Activated naive CD8-positive, alpha-beta T cell (primary cell): ENCODE measurements around the gene UBR2.
"Not testable (repeated sequence)": the region's sequence is repeated elsewhere in the genome, so short reads cannot be mapped to it uniquely, and the experiment has no call there.

Experiments
- H3K27ac Mint-ChIP-seq: one replicate; pipeline ENCODE4 v1.8.0; 2021; ENCODE audit warnings: mixed read lengths
- H3K27me3 Mint-ChIP-seq: one replicate; pipeline ENCODE4 v1.8.0; 2021; ENCODE audit warnings: mixed read lengths
- H3K36me3 Mint-ChIP-seq: one replicate; pipeline ENCODE4 v1.8.0; 2021; ENCODE audit warnings: mixed read lengths
- H3K4me1 Mint-ChIP-seq: one replicate; pipeline ENCODE4 v1.8.0; 2021; ENCODE audit warnings: low read depth, mixed read lengths
- H3K4me3 Mint-ChIP-seq: one replicate; pipeline ENCODE4 v1.8.0; 2021; ENCODE audit warnings: mild to moderate bottlenecking, mixed read lengths
- H3K9me3 Mint-ChIP-seq: one replicate; pipeline ENCODE4 v1.8.0; 2021; ENCODE audit warnings: low read depth, mixed read lengths

UBR2 gene

GRCh38 chr6:42539135-42539534, 24.7 kb upstream of the UBR2 start:
- H3K27me3 Mint-ChIP-seq, result no peaks in the 10 kb centered on the region
- no peaks in the 10 kb centered on the region for H3K4me1 Mint-ChIP-seq
- no peak overlapping the region for H3K27ac Mint-ChIP-seq
- no peaks in the 10 kb centered on the region for H3K36me3 Mint-ChIP-seq
- no peaks in the 10 kb centered on the region for H3K9me3 Mint-ChIP-seq
- no peak overlapping the region for H3K4me3 Mint-ChIP-seq

- no peaks in the 10 kb centered on the region for H3K9me3 Mint-ChIP-seq
- peaks cover 2% of the 10 kb centered on the region for H3K27me3 Mint-ChIP-seq
- peaks cover 10% of the 10 kb centered on the region for H3K4me1 Mint-ChIP-seq
- no peak overlapping the region for H3K4me3 Mint-ChIP-seq
- no peak overlapping the region for H3K27ac Mint-ChIP-seq
- H3K36me3 Mint-ChIP-seq, result no peaks in the 10 kb centered on the region
Measured at GRCh38 chr6:42545226-42545773, 18.5 kb upstream of the UBR2 start.

GRCh38 chr6:42547407-42548329, 16.2 kb upstream of the UBR2 start:
- peaks cover 10% of the 10 kb centered on the region for H3K4me1 Mint-ChIP-seq
- H3K27me3 Mint-ChIP-seq, result peaks cover 6% of the 10 kb centered on the region
- H3K9me3 Mint-ChIP-seq, result no peaks in the 10 kb centered on the region
- H3K36me3 Mint-ChIP-seq, result no peaks in the 10 kb centered on the region
- H3K27ac Mint-ChIP-seq, result no peak overlapping the region
- peak overlapping the region; percentile 66 for H3K4me3 Mint-ChIP-seq

GRCh38 chr6:42550277-42550676, 13.6 kb upstream of the UBR2 start:
- H3K4me3 Mint-ChIP-seq, result no peak overlapping the region
- H3K4me1 Mint-ChIP-seq, result peaks cover 11% of the 10 kb centered on the region
- no peaks in the 10 kb centered on the region for H3K36me3 Mint-ChIP-seq
- H3K9me3 Mint-ChIP-seq, result no peaks in the 10 kb centered on the region
- peaks cover 9% of the 10 kb centered on the region for H3K27me3 Mint-ChIP-seq
- H3K27ac Mint-ChIP-seq, result no peak overlapping the region

GRCh38 chr6:42551217-42551616, 12.6 kb upstream of the UBR2 start:
- Mint-ChIP-seq H3K4me1 (peaks cover 11% of the 10 kb centered on the region), H3K4me3 (no peak overlapping the region), H3K27me3 (peaks cover 9% of the 10 kb centered on the region), H3K27ac (no peak overlapping the region), H3K36me3 (no peaks in the 10 kb centered on the region), H3K9me3 (no peaks in the 10 kb centered on the region)

GRCh38 chr6:42552380-42552779, 11.4 kb upstream of the UBR2 start:
- H3K36me3 Mint-ChIP-seq, result no peaks in the 10 kb centered on the region
- H3K27ac Mint-ChIP-seq, result no peak overlapping the region
- peaks cover 9% of the 10 kb centered on the region for H3K27me3 Mint-ChIP-seq
- peaks cover 7% of the 10 kb centered on the region for H3K4me1 Mint-ChIP-seq
- no peak overlapping the region for H3K4me3 Mint-ChIP-seq
- H3K9me3 Mint-ChIP-seq, result no peaks in the 10 kb centered on the region

- Mint-ChIP-seq H3K4me1 (peaks cover 2% of the 10 kb centered on the region), H3K27ac (no peak overlapping the region), H3K27me3 (peaks cover 2% of the 10 kb centered on the region), H3K4me3 (no peak overlapping the region), H3K9me3 (no peaks in the 10 kb centered on the region), H3K36me3 (peaks cover 2% of the 10 kb centered on the region)
Measured at GRCh38 chr6:42555477-42556457, 8.1 kb upstream of the UBR2 start.

GRCh38 chr6:42556462-42556861, 7.4 kb upstream of the UBR2 start:
- H3K27ac Mint-ChIP-seq, result no peak overlapping the region
- H3K9me3 Mint-ChIP-seq, result no peaks in the 10 kb centered on the region
- peaks cover 2% of the 10 kb centered on the region for H3K27me3 Mint-ChIP-seq
- H3K36me3 Mint-ChIP-seq, result peaks cover 2% of the 10 kb centered on the region
- no peak overlapping the region for H3K4me3 Mint-ChIP-seq
- peaks cover 2% of the 10 kb centered on the region for H3K4me1 Mint-ChIP-seq

- H3K4me3 Mint-ChIP-seq, H3K36me3 Mint-ChIP-seq, H3K9me3 Mint-ChIP-seq, H3K27ac Mint-ChIP-seq, H3K4me1 Mint-ChIP-seq, H3K27me3 Mint-ChIP-seq: not testable (repeated sequence)
Measured at GRCh38 chr6:42559276-42559675, 4.6 kb upstream of the UBR2 start.

- peaks cover 16% of the 10 kb centered on the region for H3K4me1 Mint-ChIP-seq
- H3K4me3 Mint-ChIP-seq, result no peak overlapping the region
- H3K36me3 Mint-ChIP-seq, result peaks cover 7% of the 10 kb centered on the region
- no peaks in the 10 kb centered on the region for H3K27me3 Mint-ChIP-seq
- H3K27ac Mint-ChIP-seq, result no peak overlapping the region
- H3K9me3 Mint-ChIP-seq, result no peaks in the 10 kb centered on the region
Measured at GRCh38 chr6:42561986-42562385, 1.8 kb upstream of the UBR2 start.

GRCh38 chr6:42562788-42563405, 932 bp upstream of the UBR2 start:
- Mint-ChIP-seq H3K27ac (no peak overlapping the region), H3K27me3 (no peaks in the 10 kb centered on the region), H3K4me3 (peak overlapping the region; percentile 100), H3K4me1 (peaks cover 20% of the 10 kb centered on the region), H3K36me3 (peaks cover 10% of the 10 kb centered on the region), H3K9me3 (no peaks in the 10 kb centered on the region)

- peak overlapping the region; percentile 100 for H3K4me3 Mint-ChIP-seq
- H3K9me3 Mint-ChIP-seq, result no peaks in the 10 kb centered on the region
- peaks cover 13% of the 10 kb centered on the region for H3K36me3 Mint-ChIP-seq
- peaks cover 32% of the 10 kb centered on the region for H3K4me1 Mint-ChIP-seq
- H3K27me3 Mint-ChIP-seq, result no peaks in the 10 kb centered on the region
- peak overlapping the region; percentile 96 for H3K27ac Mint-ChIP-seq
Measured at GRCh38 chr6:42564506-42564825, 637 bp downstream of the UBR2 start.

- no peaks in the 10 kb centered on the region for H3K9me3 Mint-ChIP-seq
- H3K27me3 Mint-ChIP-seq, result no peaks in the 10 kb centered on the region
- H3K4me3 Mint-ChIP-seq, result peak overlapping the region; percentile 100
- H3K27ac Mint-ChIP-seq, result peak overlapping the region; percentile 13
- H3K4me1 Mint-ChIP-seq, result peaks cover 41% of the 10 kb centered on the region
- peaks cover 11% of the 10 kb centered on the region for H3K36me3 Mint-ChIP-seq
Measured at GRCh38 chr6:42565823-42566613, 2.2 kb downstream of the UBR2 start.

- H3K4me1 Mint-ChIP-seq, result peaks cover 48% of the 10 kb centered on the region
Measured at GRCh38 chr6:42566614-42567208, 2.9 kb downstream of the UBR2 start.

More at GRCh38 chr6:42566614-42567208, 2.9 kb downstream of the UBR2 start:
- H3K9me3 Mint-ChIP-seq, result no peaks in the 10 kb centered on the region
- H3K4me3 Mint-ChIP-seq, result peak overlapping the region; percentile 100
- peaks cover 11% of the 10 kb centered on the region for H3K36me3 Mint-ChIP-seq
- no peaks in the 10 kb centered on the region for H3K27me3 Mint-ChIP-seq
- peak overlapping the region; percentile 58 for H3K27ac Mint-ChIP-seq
